Left lung (tissue), 14 donors: ENCODE results near the gene KERA. TPM values are rescaled to one million over a fixed set of nuclear protein-coding genes. Genes with fewer than 3 reads are reported as not detected.

Experiments
- ATAC-seq: fragments of 200-7000 bp; cut with Tn5 transposase; one replicate; pipeline ENCODE4 v1.9.1; 2020; ENCODE audit warnings: moderate library complexity
- DNase-seq, 4 donors: peaks; one replicate each; pipeline ENCODE4 v3.0.0-alpha.2; 2013 to 2020
- H3K27ac ChIP-seq, 2 donors: fragments of 200-600 bp; sonication (generic) in 1 of 2; one replicate each; pipeline versions ENCODE4 v1.5.0 to v1.8.0; 2020 to 2021
- H3K27me3 ChIP-seq, 2 donors: fragments of 200-600 bp; sonication (generic) in 1 of 2; one replicate each; pipeline versions ENCODE4 v1.5.0 to v1.8.0; 2020 to 2021
- H3K36me3 ChIP-seq, 2 donors: fragments of 200-600 bp; sonication (generic) in 1 of 2; one replicate each; pipeline versions ENCODE4 v1.5.0 to v1.8.0; 2020 to 2021
- H3K4me1 ChIP-seq, 2 donors: fragments of 200-600 bp; one replicate each; pipeline ENCODE4 v1.8.0; 2021
- H3K4me3 ChIP-seq, 2 donors: fragments of 200-600 bp; sonication (generic) in 1 of 2; one replicate each; pipeline versions ENCODE4 v1.5.0 to v1.8.0; 2020 to 2021; ENCODE audit warnings: mild to moderate bottlenecking in 1 of 2
- H3K9me3 ChIP-seq, 2 donors: fragments of 200-600 bp; sonication (generic) in 1 of 2; one replicate each; pipeline versions ENCODE4 v1.5.0 to v1.8.0; 2020 to 2021
- CTCF ChIP-seq, 2 donors: fragments of 200-600 bp; sonication (generic) in 1 of 2; IDR thresholded peaks; one replicate each; pipeline versions ENCODE4 v1.5.0 to v1.8.0; 2021; ENCODE audit warnings: antibody characterized with exemption in 2 of 2
- intact Hi-C, 2 donors: fragments of 100-400 bp; cut with DNase I; formaldehyde crosslinking; loops; one replicate each; pipeline versions ENCODE4 v1.11.2 to v1.14.2; 2022
- long read RNA-seq, 12 donors: library from polyadenylated mRNA in 2 of 12; unstranded in 2 of 12; transcript quantifications; one replicate each; pipeline ENCODE4 v2.0.0 and lab custom pipeline, GENCODE V29; 2019 to 2026
- polyA plus RNA-seq, 6 donors: library from polyadenylated mRNA; unstranded; fragments of 120-200 nt; gene quantifications; one replicate each; pipeline ENCODE4 v1.2.1, GENCODE V29; 2013; ENCODE audit not compliant: insufficient read length in 6 of 6
- total RNA-seq, 2 donors: library from RNA; stranded (reverse); fragmentation: NEBNext Ultra II Directional; extraction: Animal tissue kit (Norgen Biotek cat#: 25700); gene quantifications; one replicate each; pipeline ENCODE4 v1.2.1, GENCODE V29; 2021
- donor health status: DM: no; HTN: yes; CAD: no.
- donor health status: DM: no; HTN: no; CAD: no.

The KERA gene
- total RNA-seq = under 1 TPM; 0.13 to 0.26 TPM
- polyA plus RNA-seq = under 1 TPM; 0.10 to 0.21 (median 0.16) TPM
- long read RNA-seq, donor 1 = 0 reads
- long read RNA-seq, donor 2, partial matches to known transcripts = 0 of 1 reads
- long read RNA-seq, donor 2, other reads (novel, unspliced or antisense) = 0 of 1 reads
- long read RNA-seq, donor 3 = 0 reads
- long read RNA-seq, donor 4 = 0 reads
- long read RNA-seq, donor 5 = 0 reads
- long read RNA-seq, donor 6 = 0 reads
- long read RNA-seq, donor 7 = 0 reads
- long read RNA-seq, donor 8 = 0 reads
- long read RNA-seq, donor 9 = 0 reads
- long read RNA-seq, donor 10 = 0 reads
- long read RNA-seq, donor 11 = 0 reads
- long read RNA-seq, donor 12 = 0 reads

GRCh38 chr12:91057368-91058165 lies at the start of gene KERA:
Gene KERA (minus strand): TSS chr12:91058024. CDS start chr12:91056281, 1,743 bp downstream.
- H3K27me3 ChIP-seq = no peaks in the 10 kb centered on the region
- intact Hi-C loops = no loop called here
- H3K27ac ChIP-seq = no peak within 1 kb of the TSS
- ATAC-seq (no peak), DNase-seq (no peak)
- H3K9me3 ChIP-seq = no peaks in the 10 kb centered on the region
- no peaks in the 10 kb centered on the region for H3K36me3 ChIP-seq
- no peak within 1 kb of the TSS for H3K4me3 ChIP-seq
- no peaks in the 10 kb centered on the region for H3K4me1 ChIP-seq
- TF ChIP-seq CTCF (IDR thresholded peaks at IDR 0.05) = no peak

GRCh38 chr12:91106283-91106682 lies 48.5 kb upstream of the KERA start:
- Histone ChIP-seq H3K4me3 (peak overlapping the region; percentile 7 to 8), H3K9me3 (no peaks in the 10 kb centered on the region), H3K27ac (peak overlapping the region in 1 of 2 donors; percentile 47), H3K27me3 (no peaks in the 10 kb centered on the region), H3K36me3 (no peaks in the 10 kb centered on the region), H3K4me1 (no peaks in the 10 kb centered on the region)
- TF ChIP-seq CTCF (IDR thresholded peaks at IDR 0.05) = no peak
- DNase-seq = no peak
- intact Hi-C loops = no loop called here
- no peak for ATAC-seq

DNA sequence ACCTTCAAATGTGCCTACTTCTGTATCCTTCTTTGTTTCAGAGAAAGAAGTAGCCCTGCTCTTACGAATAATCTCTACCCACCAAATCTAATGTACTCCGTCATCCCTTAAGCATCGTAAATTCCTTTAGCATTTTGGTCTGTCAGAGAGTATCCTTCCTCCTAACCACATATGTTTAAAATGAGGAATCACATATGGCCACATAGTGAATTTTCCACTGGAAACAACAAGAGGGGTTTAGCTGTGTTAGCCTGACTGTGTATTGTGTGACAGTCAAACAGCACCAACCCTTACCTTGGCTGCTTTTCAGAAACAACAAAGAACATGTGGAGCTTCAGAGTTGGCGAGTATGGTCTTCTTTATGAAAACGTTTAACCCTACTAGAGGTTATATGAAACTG lies 48.0 kb upstream of the KERA start:
- intact Hi-C loops = no loop called here
- Histone ChIP-seq H3K27ac (peak overlapping the region in 1 of 2 donors; percentile 47), H3K4me1 (no peaks in the 10 kb centered on the region), H3K27me3 (no peaks in the 10 kb centered on the region), H3K36me3 (no peaks in the 10 kb centered on the region), H3K9me3 (no peaks in the 10 kb centered on the region), H3K4me3 (peak overlapping the region; percentile 7 to 8)
- TF ChIP-seq CTCF (IDR thresholded peaks at IDR 0.05) = no peak
- DNase-seq (no peak), ATAC-seq (no peak)

DNA sequence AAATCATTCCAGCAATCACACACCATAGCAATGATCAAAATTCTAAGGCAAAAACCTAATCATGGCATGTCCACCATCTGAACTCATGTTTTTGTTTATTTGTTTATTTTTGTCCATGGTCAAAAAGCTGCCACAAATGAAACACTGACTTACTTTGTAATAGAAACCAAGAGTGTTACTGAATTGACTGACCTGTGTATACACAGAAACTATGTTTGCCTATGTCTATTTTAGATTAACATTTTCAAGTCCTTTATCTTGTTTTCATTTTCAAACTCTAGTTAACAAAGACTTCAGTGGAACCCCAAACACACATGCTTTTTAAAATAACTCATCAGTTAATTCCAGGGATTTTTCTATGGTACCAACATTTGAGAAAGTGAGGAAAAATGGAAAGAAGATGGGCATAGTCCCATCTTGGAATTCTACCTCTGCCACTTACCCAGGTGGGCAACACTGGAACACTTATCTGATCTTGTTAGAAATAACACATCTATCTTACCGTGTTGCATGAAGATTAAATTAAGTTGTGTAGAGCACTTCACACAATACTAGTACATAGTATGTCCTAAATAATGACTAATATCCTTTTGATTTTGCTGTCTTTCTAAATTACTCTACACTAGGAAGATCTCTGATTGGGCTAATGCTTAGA lies 47.1 kb upstream of the KERA start:
- TF ChIP-seq CTCF (IDR thresholded peaks at IDR 0.05) = no peak
- Histone ChIP-seq H3K4me3 (peak overlapping the region; percentile 7 to 8), H3K36me3 (no peaks in the 10 kb centered on the region), H3K9me3 (no peaks in the 10 kb centered on the region), H3K4me1 (no peaks in the 10 kb centered on the region), H3K27me3 (no peaks in the 10 kb centered on the region), H3K27ac (peak overlapping the region in 1 of 2 donors; percentile 47)
- ATAC-seq (no peak), DNase-seq (no peak)
- intact Hi-C loops = no loop called here

DNA sequence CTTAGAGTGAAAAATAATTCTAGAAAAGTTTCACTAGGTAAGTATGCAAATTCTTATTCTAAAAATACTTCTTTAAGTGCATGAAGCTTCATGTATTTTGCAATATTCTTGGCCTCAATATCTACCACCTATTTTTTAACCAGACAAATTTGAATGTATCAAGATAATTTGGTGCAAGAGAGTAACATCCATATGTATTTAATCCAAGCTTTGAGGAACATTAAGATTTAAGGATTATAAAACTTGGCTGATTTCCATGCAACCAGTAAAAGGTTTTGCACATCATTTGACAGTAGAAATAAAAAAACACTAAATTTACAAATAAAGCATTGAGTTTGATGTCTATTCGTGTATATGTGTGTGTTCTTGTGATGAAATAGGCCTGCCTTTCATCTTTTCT lies 45.8 kb upstream of the KERA start:
- Histone ChIP-seq H3K36me3 (no peaks in the 10 kb centered on the region), H3K4me1 (no peaks in the 10 kb centered on the region), H3K4me3 (no peak overlapping the region), H3K27ac (peak overlapping the region in 1 of 2 donors; percentile 47), H3K9me3 (no peaks in the 10 kb centered on the region), H3K27me3 (no peaks in the 10 kb centered on the region)
- intact Hi-C loops = no loop called here
- TF ChIP-seq CTCF (IDR thresholded peaks at IDR 0.05) = no peak
- DNase-seq (peak in 1 of 4 donors; percentile 57), ATAC-seq (no peak)
